K562 (cell line): ENCODE data around the gene CSF1R. TPM values are rescaled to one million over a fixed set of nuclear protein-coding genes. Genes with fewer than 3 reads are reported as not detected.

Source experiments
- COPS2 ChIP-seq: fragments of 450-650 bp; conservative IDR thresholded peaks from 2 replicates; pipeline ENCODE4 v1.6.1; 2016; ENCODE audit warnings: mild to moderate bottlenecking, moderate library complexity
- DLX4 ChIP-seq: fragments of 250-450 bp; sonication (Bioruptor Pico); IDR thresholded peaks from 2 replicates; pipeline ENCODE4 v1.6.1; 2021; ENCODE audit warnings: mild to moderate bottlenecking
- DMBX1 ChIP-seq: fragments of 250-450 bp; sonication (Bioruptor Pico); IDR thresholded peaks from 2 replicates; pipeline ENCODE4 v1.8.0; 2022; ENCODE audit warnings: inconsistent platforms, mild to moderate bottlenecking, moderate library complexity, borderline replicate concordance
- ETV5 ChIP-seq: sonication (generic); formaldehyde crosslinking; IDR thresholded peaks from 2 replicates; pipeline ENCODE4 v1.4.0; 2020; ENCODE audit warnings: low read depth, mild to moderate bottlenecking, missing genetic modification reagents
- ETV6 ChIP-seq, 3 experiments: fragments of 150-350 bp in 1 of 3; sonication (generic) in 1 of 3; formaldehyde crosslinking in 1 of 3; IDR thresholded peaks; 2 replicates each; pipeline versions ENCODE4 v1.6.1 to v1.8.0; 2014 to 2022; ENCODE audit warnings: borderline replicate concordance in 2 of 3, low read depth in 2 of 3, antibody characterized with exemption in 1 of 3, low read length in 1 of 3, mild to moderate bottlenecking in 1 of 3, missing genetic modification reagents in 1 of 3
- HDAC3 ChIP-seq: fragments of 450-650 bp; IDR thresholded peaks from 2 replicates; pipeline ENCODE4 v1.6.1; 2018; ENCODE audit warnings: borderline replicate concordance, mild to moderate bottlenecking, moderate library complexity; ENCODE audit not compliant: partially characterized antibody
- KLF13 ChIP-seq: fragments of 450-650 bp; IDR thresholded peaks from 2 replicates; pipeline ENCODE4 v1.6.1; 2016; ENCODE audit warnings: missing genetic modification characterization, low read depth, mild to moderate bottlenecking, missing compliant biosample characterization, moderate library complexity, borderline replicate concordance
- NFE2L1 ChIP-seq: fragments of 450-650 bp; IDR thresholded peaks from 2 replicates; pipeline ENCODE4 v1.6.1; 2016; ENCODE audit warnings: missing genetic modification characterization, low read depth, mild to moderate bottlenecking, missing compliant biosample characterization, moderate library complexity, borderline replicate concordance
- NR0B1 ChIP-seq: fragments of 450-650 bp; IDR thresholded peaks from one replicate; pipeline ENCODE4 v1.6.1; 2018; ENCODE audit warnings: mild to moderate bottlenecking, moderate library complexity; ENCODE audit not compliant: partially characterized antibody
- PHTF2 ChIP-seq: fragments of 250-450 bp; sonication (Bioruptor Pico); IDR thresholded peaks from 2 replicates; pipeline ENCODE4 v1.5.0; 2021; ENCODE audit warnings: mild to moderate bottlenecking
- RAD51 ChIP-seq: fragments of 450-650 bp; IDR thresholded peaks from 2 replicates; pipeline ENCODE4 v1.7.1; 2016; ENCODE audit warnings: low read depth, mild to moderate bottlenecking, borderline replicate concordance
- RB1 ChIP-seq: fragments of 450-650 bp; IDR thresholded peaks from 2 replicates; pipeline ENCODE4 v1.6.1; 2017; ENCODE audit warnings: low read depth, mild to moderate bottlenecking
- XRCC5 ChIP-seq: fragments of 200-400 bp; formaldehyde crosslinking; IDR thresholded peaks from 2 replicates; pipeline ENCODE4 v1.6.1; 2017; ENCODE audit warnings: low read depth, mild to moderate bottlenecking, low read length
- ZNF224 ChIP-seq: sonication (generic); formaldehyde crosslinking; IDR thresholded peaks from 2 replicates; pipeline ENCODE4 v1.8.0; 2022; ENCODE audit warnings: mild to moderate bottlenecking, missing genetic modification reagents
- ZNF24 ChIP-seq: fragments of 450-650 bp; IDR thresholded peaks from 2 replicates; pipeline ENCODE4 v1.6.1; 2016
- ZNF395 ChIP-seq: fragments of 200-800 bp; sonication (Bioruptor generic); IDR thresholded peaks from 2 replicates; pipeline ENCODE4 v1.6.1; 2017; ENCODE audit warnings: missing genetic modification characterization, missing compliant biosample characterization
- polyA plus RNA-seq, 8 experiments: library from polyadenylated mRNA; depleted of rRNA in 4 of 8; stranded (reverse) in 5 of 8; unstranded in 3 of 8; fragments of >200 nt; fragmentation: Nextera tagmentation in 2 of 8; fragmentation: Illumina TruSeq in 1 of 8; extraction: Ambion mirVana in 2 of 8; extraction: Trizol in 1 of 8; gene quantifications; 2 replicates each; pipeline versions ENCODE4 v1.2.1 to v1.2.3, GENCODE V29; 2011 to 2014; ENCODE audit warnings: inconsistent platforms in 1 of 8, missing spikeins in 1 of 8
- total RNA-seq, 7 experiments: library from RNA; depleted of rRNA in 6 of 7; stranded (reverse); fragments of >200 nt in 6 of 7; fragmentation: Illumina TruSeq in 2 of 7; extraction: Trizol in 2 of 7; gene quantifications; 2 replicates each; pipeline versions ENCODE4 v1.2.1 to v1.2.3, GENCODE V29; 2011 to 2021; ENCODE audit warnings: low replicate concordance in 1 of 7

Gene CSF1R
- total and polyA plus RNA-seq, 9 of the 15 experiments (the other 6 are each of a cell fraction or from before 2014, with no cell fraction given) = 0.03 to 0.64 (median 0.20) TPM; not detected in 6

GRCh38 chr5:150122158-150122510 lies 35.8 kb upstream of the CSF1R start (continued):
- TF ChIP-seq RAD51 (no peak), NFE2L1 (no peak), PHTF2 (no peak), DMBX1 (CRISPR knock-in tag) (0 out of 2 replicates have a peak, but pooled peaks have one; percentile 15), COPS2 (no peak), ZNF224 (CRISPR knock-in tag) (no peak), HDAC3 (no peak), KLF13 (tag) (no peak), ZNF395 (CRISPR knock-in tag) (no peak), ETV6 (IDR thresholded peaks at IDR 0.05; ENCODE audit: borderline replicate concordance in 1 of 2, low read depth in 2 of 2, low read length in 1 of 2) (no peak), ETV6 (CRISPR knock-in tag; IDR thresholded peaks at IDR 0.05; ENCODE audit: borderline replicate concordance) (no peak), ZNF24 (no peak), DLX4 (CRISPR knock-in tag) (no peak), NR0B1 (no peak), ETV5 (CRISPR knock-in tag) (0 out of 2 replicates have a peak, but pooled peaks have one; percentile 48), RB1 (peak; percentile 24; the same call in 1 of the 2 replicates), XRCC5 (no peak)
